Fibroblast of skin of scalp (primary cell): ENCODE measurements around the gene BRAT1.
A peak's percentile ranks its signal among the peaks of the same experiment; 100 is the strongest.

Experiments used
- DNase-seq: peaks from one replicate; pipeline ENCODE4 v3.0.0-alpha.2; 2013

BRAT1 gene

GRCh38 chr7:2510130-2510776 lies 45.1 kb downstream of the BRAT1 start:
- DNase-seq = no peak

GRCh38 chr7:2509298-2509906 lies 45.9 kb downstream of the BRAT1 start:
- DNase-seq = no peak

- DNase-seq = peak; percentile 75
Measured at GRCh38 chr7:2508327-2509215, 46.8 kb downstream of the BRAT1 start.

- DNase-seq = no peak
Measured at GRCh38 chr7:2507917-2508306, 47.4 kb downstream of the BRAT1 start.

- DNase-seq = no peak
Measured at GRCh38 chr7:2507208-2507916, 48.0 kb downstream of the BRAT1 start.

GRCh38 chr7:2505401-2505800 lies 49.9 kb downstream of the BRAT1 start:
- no peak for DNase-seq

GRCh38 chr7:2504889-2505375 lies 50.4 kb downstream of the BRAT1 start:
- DNase-seq = no peak

GRCh38 chr7:2504128-2504888 lies 51.0 kb downstream of the BRAT1 start:
- no peak for DNase-seq

- DNase-seq = no peak
Measured at GRCh38 chr7:2503056-2503941, 52.0 kb downstream of the BRAT1 start.

- DNase-seq = no peak
Measured at GRCh38 chr7:2502647-2502966, 52.7 kb downstream of the BRAT1 start.

GRCh38 chr7:2501947-2502646 lies 53.2 kb downstream of the BRAT1 start:
- DNase-seq = no peak

GRCh38 chr7:2500701-2501100 lies 54.6 kb downstream of the BRAT1 start:
- no peak for DNase-seq

GRCh38 chr7:2499719-2500430 lies 55.4 kb downstream of the BRAT1 start:
- DNase-seq = no peak

- DNase-seq = no peak
Measured at GRCh38 chr7:2499181-2499580, 56.1 kb downstream of the BRAT1 start.

- no peak for DNase-seq
Measured at GRCh38 chr7:2498708-2499107, 56.6 kb downstream of the BRAT1 start.

GRCh38 chr7:2497500-2498336 lies 57.6 kb downstream of the BRAT1 start:
- DNase-seq = no peak

- DNase-seq = no peak
Measured at GRCh38 chr7:2497065-2497464, 58.3 kb downstream of the BRAT1 start.

- DNase-seq = no peak
Measured at GRCh38 chr7:2496375-2496774, 58.9 kb downstream of the BRAT1 start.
